IMR-90 (cell line): Measurements from ENCODE around the gene NXPE4. TPM values are rescaled to one million over a fixed set of nuclear protein-coding genes. Genes with fewer than 3 reads are reported as not detected.
"Not testable (repeated sequence)": the region's sequence is repeated elsewhere in the genome, so short reads cannot be mapped to it uniquely, and the experiment has no call there.

Experiments
- ATAC-seq: fragments of 200-7000 bp; cut with Tn5 transposase; 2 replicates; pipeline ENCODE4 v1.9.1; 2020; ENCODE audit warnings: low read depth, mild to moderate bottlenecking, moderate library complexity
- BruUV-seq: library from RNA; stranded (reverse); fragments of 400-500 nt; replicated peaks from 2 replicates; lab custom pipeline; 2021; lab: Mats Ljungman, UMichigan
- CTCF ChIA-PET: fragments of 300-600 bp; formaldehyde crosslinking; extraction: SDS; loops from one replicate; lab custom pipeline; 2021; ENCODE audit warnings: antibody characterized with exemption; lab: Yijun Ruan, JAX
- POLR2A ChIA-PET: fragments of 300-600 bp; sonication (Branson Sonifier 250); formaldehyde crosslinking; loops from one replicate; lab custom pipeline; 2022; ENCODE audit warnings: antibody characterized with exemption; ENCODE audit not compliant: unreplicated experiment; lab: Charles Lee
- DNase-seq: peaks from one replicate; pipeline ENCODE4 v3.0.0; 2013
- H2AFZ ChIP-seq: replicated peaks from 2 replicates; pipeline ENCODE3; 2013; ENCODE audit warnings: low read length, mild to moderate bottlenecking; ENCODE audit not compliant: poor library complexity
- H2AK5ac ChIP-seq: 2 replicates; pipeline ENCODE4 v1.6.1; 2013; ENCODE audit warnings: low read depth, low read length, inconsistent platforms
- H2AK9ac ChIP-seq: replicated peaks from 2 replicates; pipeline ENCODE3; 2013; ENCODE audit warnings: mild to moderate bottlenecking, low read depth, low read length, moderate library complexity; ENCODE audit not compliant: poor library complexity
- H2BK120ac ChIP-seq: 2 replicates; pipeline ENCODE4 v1.6.1; 2013; ENCODE audit warnings: low read depth, low read length, inconsistent platforms
- H2BK15ac ChIP-seq: 3 replicates; pipeline ENCODE4 v1.6.1; 2013; ENCODE audit warnings: low read depth, low read length, inconsistent platforms
- H2BK20ac ChIP-seq: 2 replicates; pipeline ENCODE4 v1.6.1; 2013; ENCODE audit warnings: low read depth, mild to moderate bottlenecking, inconsistent platforms, low read length, moderate library complexity
- H2BK5ac ChIP-seq: 2 replicates; pipeline ENCODE4 v1.6.1; 2013; ENCODE audit warnings: mild to moderate bottlenecking, low read depth, low read length, inconsistent platforms; ENCODE audit not compliant: poor library complexity, severe bottlenecking
- H3K14ac ChIP-seq: replicated peaks from 2 replicates; pipeline ENCODE4 v1.6.1; 2013; ENCODE audit warnings: low read depth, low read length, inconsistent platforms
- H3K18ac ChIP-seq: 2 replicates; pipeline ENCODE4 v1.6.1; 2013; ENCODE audit warnings: low read depth, low read length, control low read depth
- H3K23ac ChIP-seq: 2 replicates; pipeline ENCODE4 v1.6.1; 2013; ENCODE audit warnings: low read depth, low read length, inconsistent platforms
- H3K27ac ChIP-seq: 2 replicates; pipeline ENCODE4 v1.5.1; 2013; ENCODE audit warnings: mild to moderate bottlenecking, control low read depth, low read length; ENCODE audit not compliant: insufficient read depth
- H3K27me3 ChIP-seq: 2 replicates; pipeline ENCODE4 v1.6.1; 2013; ENCODE audit warnings: low read length; ENCODE audit not compliant: control insufficient read depth, insufficient read depth
- H3K36me3 ChIP-seq: 2 replicates; pipeline ENCODE4 v1.6.1; 2013; ENCODE audit warnings: low read length, mixed read lengths; ENCODE audit not compliant: control insufficient read depth, insufficient read depth
- H3K4ac ChIP-seq: 2 replicates; pipeline ENCODE4 v1.6.1; 2013; ENCODE audit warnings: low read depth, low read length, inconsistent platforms
- H3K4me1 ChIP-seq: 2 replicates; pipeline ENCODE4 v1.6.1; 2013; ENCODE audit warnings: low read length, mixed read lengths; ENCODE audit not compliant: control insufficient read depth, insufficient read depth
- H3K4me2 ChIP-seq: 2 replicates; pipeline ENCODE4 v1.6.1; 2013; ENCODE audit warnings: low read depth, mild to moderate bottlenecking, control low read depth, low read length, moderate library complexity
- H3K4me3 ChIP-seq: 2 replicates; pipeline ENCODE4 v1.5.1; 2013; ENCODE audit warnings: low read depth, mild to moderate bottlenecking, control low read depth, low read length, moderate library complexity; ENCODE audit not compliant: insufficient read depth
- H3K56ac ChIP-seq: 2 replicates; pipeline ENCODE4 v1.6.1; 2013; ENCODE audit warnings: low read length, inconsistent platforms; ENCODE audit not compliant: insufficient read depth; ENCODE audit errors: extremely low read depth
- H3K79me1 ChIP-seq, 2 experiments: 2 replicates each; pipeline ENCODE4 v1.6.1; 2013; ENCODE audit warnings: low read length in 2 of 2, inconsistent platforms in 1 of 2, low read depth in 1 of 2
- H3K9ac ChIP-seq: 2 replicates; pipeline ENCODE4 v1.6.1; 2013; ENCODE audit warnings: low read depth, low read length, control low read depth
- H3K9me1 ChIP-seq: 2 replicates; pipeline ENCODE4 v1.6.1; 2013; ENCODE audit warnings: low read length, inconsistent platforms; ENCODE audit not compliant: insufficient read depth
- H3K9me3 ChIP-seq: 2 replicates; pipeline ENCODE4 v1.6.1; 2013; ENCODE audit warnings: low read length; ENCODE audit not compliant: control insufficient read depth, insufficient read depth
- H4K20me1 ChIP-seq: 2 replicates; pipeline ENCODE4 v1.6.1; 2013; ENCODE audit warnings: low read length, inconsistent platforms; ENCODE audit not compliant: insufficient read depth
- H4K5ac ChIP-seq: 2 replicates; pipeline ENCODE4 v1.6.1; 2013; ENCODE audit warnings: mild to moderate bottlenecking, low read depth, low read length, control low read depth
- H4K8ac ChIP-seq, 2 experiments: 2 replicates each; pipeline ENCODE4 v1.6.1; 2013; ENCODE audit warnings: low read depth in 2 of 2, low read length in 2 of 2, control low read depth in 1 of 2, inconsistent platforms in 1 of 2
- H4K91ac ChIP-seq: 2 replicates; pipeline ENCODE4 v1.6.1; 2013; ENCODE audit warnings: low read depth, low read length, inconsistent platforms; ENCODE audit not compliant: insufficient read depth
- BHLHE40 ChIP-seq: fragments of 150-350 bp; IDR thresholded peaks from 2 replicates; pipeline ENCODE4 v1.6.1; 2016; ENCODE audit warnings: mild to moderate bottlenecking, low read depth, low read length
- MXI1 ChIP-seq: IDR thresholded peaks from 2 replicates; pipeline ENCODE4 v1.6.1; 2012; ENCODE audit warnings: low read depth, mild to moderate bottlenecking, low read length, moderate library complexity, borderline replicate concordance
- RAD21 ChIP-seq: IDR thresholded peaks from 2 replicates; pipeline ENCODE4 v1.6.1; 2012; ENCODE audit warnings: low read length, improper control_type of control experiment
- WGBS, 2 experiments: methylation state at CpG; one replicate each; pipeline versions ENCODE4 v1.1.5 to v1.1.7; 2013; ENCODE audit warnings: missing lambda C conversion rate in 2 of 2; ENCODE audit not compliant: insufficient read length in 1 of 2; ENCODE audit errors: extremely low coverage in 2 of 2; 5-methylcytosine and 5-hydroxymethylcytosine counted together
- dilution Hi-C: fragments of 300-500 bp; cut with HindIII; formaldehyde crosslinking; loops from one replicate; pipeline ENCODE4 v1.14.3; 2018; ENCODE audit warnings: low sequenced_read_pairs; ENCODE audit not compliant: unreplicated experiment
- in situ Hi-C: fragments of 300-500 bp; cut with MboI; formaldehyde crosslinking; loops from 3 replicates; pipeline ENCODE4 v1.14.3; 2019; ENCODE audit warnings: low sequenced_read_pairs, inconsistent platforms, mixed read lengths
- intact Hi-C: fragments of 100-400 bp; cut with micrococcal nuclease; formaldehyde crosslinking; loops from 2 replicates; pipeline ENCODE4 v1.10.0; 2022
- polyA plus RNA-seq, 3 experiments: library from polyadenylated mRNA; depleted of rRNA; stranded (reverse); fragments of >200 nt; gene quantifications; 2 replicates each; pipeline ENCODE4 v1.2.3, GENCODE V29; 2012; ENCODE audit warnings: low replicate concordance in 1 of 3
- total RNA-seq: library from RNA; depleted of rRNA; stranded (reverse); fragments of >200 nt; gene quantifications from 2 replicates; pipeline ENCODE4 v1.2.3, GENCODE V29; 2012

Gene NXPE4
- total and polyA plus RNA-seq, 2 of the 4 experiments (the other 2 are of a cell fraction), result not detected

DNA sequence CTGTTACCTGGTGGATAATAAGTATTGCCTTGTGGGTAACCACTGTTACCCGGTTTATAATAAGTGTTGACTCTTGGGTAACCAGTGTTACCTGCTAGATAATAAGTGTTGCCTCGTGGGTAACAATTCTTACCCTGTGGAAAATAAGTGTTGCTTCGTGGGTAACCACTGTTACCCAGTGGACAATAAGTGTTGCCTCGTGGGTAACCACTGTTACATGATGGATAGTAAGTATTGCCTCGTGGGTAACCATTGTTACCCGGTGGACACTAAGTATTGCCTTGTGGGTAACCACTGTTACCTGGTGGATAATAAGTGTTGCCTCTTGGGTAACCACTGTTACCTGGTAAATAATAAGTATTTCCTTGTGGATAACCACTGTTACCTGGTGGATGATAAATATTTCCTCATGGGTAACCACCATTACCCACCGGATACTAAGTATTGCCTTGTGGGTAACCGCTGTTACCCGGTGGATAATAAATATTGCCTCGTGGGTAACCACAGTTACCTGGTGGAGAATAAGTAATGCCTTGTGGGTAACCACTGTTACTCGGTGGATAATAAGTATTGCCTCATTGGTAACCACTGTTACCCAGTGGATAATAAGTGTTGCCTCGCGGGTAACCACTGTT is 8.7 kb upstream of the NXPE4 start:
- H3K27ac ChIP-seq, result no peak overlapping the region
- no peak for DNase-seq
- H3K4ac ChIP-seq, result no peak overlapping the region
- TF ChIP-seq MXI1, result no peak
- no peak for TF ChIP-seq RAD21
- TF ChIP-seq BHLHE40, result no peak
- intact Hi-C loops (no loop called here), in situ Hi-C loops (no loop called here), dilution Hi-C loops (no loop called here)
- H4K91ac ChIP-seq, result no peak overlapping the region
- no TSS peak for BruUV-seq
- no peak overlapping the region for H3K18ac ChIP-seq
- WGBS, 2 experiments, result 51% methylated on average over 4 of the region's 13 CpGs; no CpG with 5 or more reads in 1 of the 2 experiments
- H3K9ac ChIP-seq, result no peak overlapping the region
- no peak overlapping the region for H3K56ac ChIP-seq
- no peak overlapping the region for H2BK120ac ChIP-seq
- H3K9me3 ChIP-seq, result no peaks in the 10 kb centered on the region
- H4K5ac ChIP-seq, result no peak overlapping the region
- CTCF ChIA-PET, result no interaction called here
- H4K8ac ChIP-seq, result no peak overlapping the region
- H3K23ac ChIP-seq, result no peak overlapping the region
- no peak overlapping the region for H3K4me2 ChIP-seq
- no peaks in the 10 kb centered on the region for H3K4me1 ChIP-seq
- no peak overlapping the region for H2BK15ac ChIP-seq
- no peak overlapping the region for H2AFZ ChIP-seq
- H3K14ac ChIP-seq, result no peak overlapping the region
- H4K20me1 ChIP-seq, result no peaks in the 10 kb centered on the region
- no peak overlapping the region for H2BK5ac ChIP-seq
- H2AK9ac ChIP-seq, result no peak overlapping the region
- no peak overlapping the region for H2AK5ac ChIP-seq
- no peaks in the 10 kb centered on the region for H3K36me3 ChIP-seq
- no peak for ATAC-seq
- H3K79me1 ChIP-seq, result no peaks in the 10 kb centered on the region
- H3K27me3 ChIP-seq, result no peaks in the 10 kb centered on the region
- H3K9me1 ChIP-seq, result no peaks in the 10 kb centered on the region
- POLR2A ChIA-PET, result no interaction called here
- H3K4me3 ChIP-seq, result no peak overlapping the region
- no peak overlapping the region for H2BK20ac ChIP-seq

- H4K5ac ChIP-seq, H4K8ac ChIP-seq, H2BK20ac ChIP-seq, dilution Hi-C loops, H4K20me1 ChIP-seq, H3K14ac ChIP-seq, H3K56ac ChIP-seq, H3K23ac ChIP-seq, H3K4ac ChIP-seq, H3K9me3 ChIP-seq, H3K9me1 ChIP-seq, H3K4me3 ChIP-seq, H3K4me2 ChIP-seq, H2BK120ac ChIP-seq, H3K18ac ChIP-seq, H2BK5ac ChIP-seq, POLR2A ChIA-PET, intact Hi-C loops, in situ Hi-C loops, BruUV-seq, ATAC-seq, H3K79me1 ChIP-seq, H3K9ac ChIP-seq, CTCF ChIA-PET, H2BK15ac ChIP-seq, H2AFZ ChIP-seq, H2AK5ac ChIP-seq, DNase-seq, H3K4me1 ChIP-seq, H3K36me3 ChIP-seq, H3K27ac ChIP-seq, H4K91ac ChIP-seq, H3K27me3 ChIP-seq, H2AK9ac ChIP-seq: not testable (repeated sequence)
- no CpG with 5 or more reads among the region's 7 CpGs for WGBS, 2 experiments
Measured at GRCh38 chr11:114603151-114603550, 7.6 kb upstream of the NXPE4 start.
